CD4-positive, alpha-beta T cell (primary cell): ENCODE data around the gene KDM4E. TPM values are rescaled to one million over a fixed set of nuclear protein-coding genes. Genes with fewer than 3 reads are reported as not detected.

Experiments
- ATAC-seq: fragments of 200-7000 bp; cut with Tn5 transposase; one replicate; pipeline ENCODE4 v1.10.0; 2022; ENCODE audit warnings: mild to moderate bottlenecking; ENCODE audit not compliant: poor library complexity
- CTCF ChIA-PET: fragments of 350-600 bp; sonication (Branson Sonifier 250); formaldehyde crosslinking; loops from one replicate; lab custom pipeline; 2021; ENCODE audit warnings: antibody characterized with exemption, inconsistent platforms; lab: Charles Lee
- POLR2A ChIA-PET: fragments of 350-600 bp; sonication (Branson Sonifier 250); formaldehyde crosslinking; loops from one replicate; lab custom pipeline; 2021; ENCODE audit warnings: antibody characterized with exemption, inconsistent platforms; lab: Charles Lee
- DNase-seq, 14 experiments: peaks; one replicate each; pipeline ENCODE4 v3.0.0-alpha.2; 2013 to 2020; ENCODE audit warnings: mixed read lengths in 2 of 14
- H3K27ac ChIP-seq, 2 donors: one replicate each; pipeline versions ENCODE4 v1.5.1 to v1.7.0; 2013; ENCODE audit warnings: low read length in 2 of 2, low read depth in 1 of 2, mild to moderate bottlenecking in 1 of 2
- H3K27me3 ChIP-seq, 2 experiments: 1 replicate in 1 of 2; 2 replicates in 1 of 2; pipeline versions ENCODE4 v1.6.1 to v1.7.0; 2013; ENCODE audit warnings: low read length in 2 of 2, control low read depth in 1 of 2, mild to moderate bottlenecking in 1 of 2, moderate library complexity in 1 of 2; ENCODE audit not compliant: insufficient read depth in 2 of 2, control insufficient read depth in 1 of 2
- H3K36me3 ChIP-seq: one replicate; pipeline ENCODE4 v1.6.1; 2013; ENCODE audit warnings: low read length, control low read depth; ENCODE audit not compliant: insufficient read depth
- H3K4me1 ChIP-seq: one replicate; pipeline ENCODE4 v1.6.1; 2013; ENCODE audit warnings: low read length, control low read depth; ENCODE audit not compliant: insufficient read depth
- H3K4me3 ChIP-seq: one replicate; pipeline ENCODE4 v1.5.1; 2013; ENCODE audit warnings: mild to moderate bottlenecking, low read length, moderate library complexity
- H3K9me3 ChIP-seq, 2 experiments: 1 replicate in 1 of 2; 2 replicates in 1 of 2; pipeline versions ENCODE4 v1.6.1 to v1.7.0; 2013; ENCODE audit warnings: low read length in 2 of 2, mild to moderate bottlenecking in 2 of 2, control low read depth in 1 of 2, moderate library complexity in 1 of 2; ENCODE audit not compliant: control insufficient read depth in 1 of 2, insufficient read depth in 1 of 2
- H3K27ac Mint-ChIP-seq: one replicate; pipeline ENCODE4 v1.8.0; 2020; ENCODE audit warnings: mixed read lengths
- H3K27me3 Mint-ChIP-seq: one replicate; pipeline ENCODE4 v1.8.0; 2021; ENCODE audit warnings: mixed read lengths
- H3K36me3 Mint-ChIP-seq: one replicate; pipeline ENCODE4 v1.8.0; 2021; ENCODE audit warnings: low read depth, mixed read lengths
- H3K4me1 Mint-ChIP-seq: one replicate; pipeline ENCODE4 v1.8.0; 2021; ENCODE audit warnings: low read depth, mixed read lengths
- H3K4me3 Mint-ChIP-seq: one replicate; pipeline ENCODE4 v1.8.0; 2020; ENCODE audit warnings: mild to moderate bottlenecking, mixed read lengths
- H3K9me3 Mint-ChIP-seq: one replicate; pipeline ENCODE4 v1.8.0; 2020; ENCODE audit warnings: mixed read lengths
- intact Hi-C, 2 experiments: fragments of 100-400 bp; cut with DNase I in 1 of 2; cut with micrococcal nuclease in 1 of 2; formaldehyde crosslinking; loops; one replicate each; pipeline versions ENCODE4 v1.15.1 to v1.9.0; 2023 to 2025; cut with DNase I, micrococcal nuclease
- polyA plus RNA-seq, 2 donors: library from polyadenylated mRNA; unstranded; fragments of 120-200 nt; gene quantifications; one replicate each; pipeline ENCODE4 v1.2.1, GENCODE V29; 2013
- total RNA-seq, 174 experiments: library from RNA in 2 of 174; stranded (reverse) in 2 of 174; gene quantifications; one replicate each; pipeline ENCODE4 v1.2.3 and lab custom pipeline; 2021 to 2026
- TF ChIP-seq, protein P1 (sequence below): fragments of 200-600 bp; IDR thresholded peaks from one replicate; pipeline ENCODE4 v1.8.0; 2022; ENCODE audit warnings: antibody characterized with exemption, mild to moderate bottlenecking

KDM4E gene
- not detected for total RNA-seq
- polyA plus RNA-seq (2013, experiment 1 of 2) = 0.13 TPM
- 0.08 TPM for polyA plus RNA-seq (2013, experiment 2 of 2)
- total RNA-seq (lab: John Stamatoyannopoulos, UW) = 0 to 0.06 (median 0) reads per million in 172 experiments

DNA sequence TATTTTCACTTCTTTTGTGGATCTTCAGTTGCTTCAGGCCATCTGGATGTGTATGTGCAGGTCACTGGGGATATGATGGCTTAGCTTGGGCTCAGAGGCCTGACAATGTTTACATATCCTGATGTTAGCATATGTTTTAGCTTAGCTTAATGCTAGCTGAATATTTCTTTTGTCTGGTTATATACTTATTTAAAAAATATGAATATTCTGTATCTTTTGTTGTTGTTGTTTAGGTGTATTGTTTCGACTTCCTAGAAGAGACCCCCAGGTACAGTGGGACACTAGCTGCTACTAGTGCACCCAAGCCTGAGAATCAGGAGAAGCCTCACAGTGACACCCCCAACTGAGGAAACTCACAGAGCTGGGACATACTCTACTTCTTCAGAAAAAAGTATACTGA, at the start of gene KDM4E:
KDM4E (plus strand) TSS at position 301 of the 400 bp plus-strand sequence. CDS start 300 bp downstream, outside the sequence.
- no peaks in the 10 kb centered on the region for H3K9me3 Mint-ChIP-seq
- H3K4me3 Mint-ChIP-seq = no peak within 1 kb of the TSS
- no peaks in the 10 kb centered on the region for H3K36me3 ChIP-seq
- ATAC-seq (no peak), DNase-seq (no peak)
- H3K27ac ChIP-seq = no peak within 1 kb of the TSS
- no peaks in the 10 kb centered on the region for H3K4me1 ChIP-seq
- ChIA-PET CTCF (no interaction called here), POLR2A (no interaction called here)
- no peak within 1 kb of the TSS for H3K27ac Mint-ChIP-seq
- H3K4me1 Mint-ChIP-seq = no peaks in the 10 kb centered on the region
- intact Hi-C loops = no loop called here
- TF ChIP-seq, protein P1, sequence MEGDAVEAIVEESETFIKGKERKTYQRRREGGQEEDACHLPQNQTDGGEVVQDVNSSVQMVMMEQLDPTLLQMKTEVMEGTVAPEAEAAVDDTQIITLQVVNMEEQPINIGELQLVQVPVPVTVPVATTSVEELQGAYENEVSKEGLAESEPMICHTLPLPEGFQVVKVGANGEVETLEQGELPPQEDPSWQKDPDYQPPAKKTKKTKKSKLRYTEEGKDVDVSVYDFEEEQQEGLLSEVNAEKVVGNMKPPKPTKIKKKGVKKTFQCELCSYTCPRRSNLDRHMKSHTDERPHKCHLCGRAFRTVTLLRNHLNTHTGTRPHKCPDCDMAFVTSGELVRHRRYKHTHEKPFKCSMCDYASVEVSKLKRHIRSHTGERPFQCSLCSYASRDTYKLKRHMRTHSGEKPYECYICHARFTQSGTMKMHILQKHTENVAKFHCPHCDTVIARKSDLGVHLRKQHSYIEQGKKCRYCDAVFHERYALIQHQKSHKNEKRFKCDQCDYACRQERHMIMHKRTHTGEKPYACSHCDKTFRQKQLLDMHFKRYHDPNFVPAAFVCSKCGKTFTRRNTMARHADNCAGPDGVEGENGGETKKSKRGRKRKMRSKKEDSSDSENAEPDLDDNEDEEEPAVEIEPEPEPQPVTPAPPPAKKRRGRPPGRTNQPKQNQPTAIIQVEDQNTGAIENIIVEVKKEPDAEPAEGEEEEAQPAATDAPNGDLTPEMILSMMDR = no peak
- H3K36me3 Mint-ChIP-seq = no peaks in the 10 kb centered on the region
- no peak within 1 kb of the TSS for H3K4me3 ChIP-seq
- H3K27me3 Mint-ChIP-seq = no peaks in the 10 kb centered on the region
- H3K9me3 ChIP-seq = no peaks in the 10 kb centered on the region
- H3K27me3 ChIP-seq = no peaks in the 10 kb centered on the region

DNA sequence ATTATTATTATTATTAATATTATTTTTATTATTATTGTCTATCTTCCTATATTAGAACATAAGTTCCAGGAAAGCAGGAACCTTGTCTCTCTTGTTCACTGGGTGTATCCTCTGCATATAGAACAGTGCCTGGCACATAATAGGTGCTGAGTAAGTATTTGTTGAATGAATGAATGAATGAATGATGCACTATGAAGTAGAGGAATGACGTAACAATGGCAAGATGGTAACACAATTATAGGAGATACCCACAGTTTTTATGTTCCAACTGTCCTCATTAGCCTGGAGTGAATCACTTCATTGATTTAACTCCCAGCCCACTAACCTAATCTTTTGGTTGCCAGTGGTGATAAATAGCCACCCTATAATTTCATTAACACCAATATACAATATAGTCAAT, 49.5 kb upstream of the KDM4E start:
- H3K27me3 ChIP-seq = no peaks in the 10 kb centered on the region
- H3K4me1 Mint-ChIP-seq = peaks cover 28% of the 10 kb centered on the region
- peaks cover 31% of the 10 kb centered on the region for H3K36me3 Mint-ChIP-seq
- H3K4me3 Mint-ChIP-seq = peak overlapping the region; percentile 45
- no peak overlapping the region for H3K27ac ChIP-seq
- no peak overlapping the region for H3K4me3 ChIP-seq
- H3K9me3 Mint-ChIP-seq = peaks cover 2% of the 10 kb centered on the region
- no peaks in the 10 kb centered on the region for H3K27me3 Mint-ChIP-seq
- ChIA-PET CTCF (interaction anchor here (1.2 kb wide), 1 partner anchor 472 kb away, joined by 3 read pairs; no protein-coding TSS in a partner anchor), POLR2A (interaction anchor here (1.0 to 5.2 kb wide), 2 partner anchors 92 to 114 kb away, joined by 4 to 82 read pairs; partner anchors contain the start of genes ENDOD1 and SRSF8)
- ATAC-seq (no peak), DNase-seq (no peak)
- no peak overlapping the region for H3K27ac Mint-ChIP-seq
- peaks cover 16% of the 10 kb centered on the region for H3K36me3 ChIP-seq
- H3K9me3 ChIP-seq = no peaks in the 10 kb centered on the region
- TF ChIP-seq, protein P1 = no peak
- no peaks in the 10 kb centered on the region for H3K4me1 ChIP-seq
- intact Hi-C loops = loop anchor here (2.0 to 10.0 kb wide), 8 partner anchors 89 to 1417 kb away; partner anchors contain the start of genes CEP57 (in 1 of the 2), ENDOD1 (in 1 of the 2), JRKL (in 1 of the 2) and MED17 (in 1 of the 2)

DNA sequence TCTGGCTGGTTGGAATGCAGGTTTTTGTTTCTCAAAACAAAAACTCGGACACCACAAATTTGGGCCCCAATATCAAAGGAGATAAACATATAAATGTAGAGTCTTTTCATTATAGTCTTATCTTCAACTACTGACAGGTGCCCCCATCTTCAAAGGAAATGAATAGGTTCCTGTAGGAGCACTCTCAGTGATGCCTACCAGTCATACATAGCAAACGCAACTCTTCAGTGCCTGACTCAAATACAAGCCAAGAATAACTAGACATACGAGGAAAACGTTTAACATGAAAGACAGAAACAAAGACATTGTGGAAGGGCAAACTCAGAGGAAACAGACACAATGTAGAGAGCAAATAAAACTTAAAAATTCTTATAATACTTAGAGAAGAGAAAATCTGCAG, 37.7 kb upstream of the KDM4E start:
- Mint-ChIP-seq H3K4me1 (no peaks in the 10 kb centered on the region), H3K27ac (no peak overlapping the region), H3K9me3 (no peaks in the 10 kb centered on the region), H3K4me3 (no peak overlapping the region), H3K36me3 (no peaks in the 10 kb centered on the region), H3K27me3 (peaks cover 65% of the 10 kb centered on the region)
- CTCF ChIA-PET = no interaction called here
- POLR2A ChIA-PET = interaction anchor here (0.5 kb wide), 1 partner anchor 94 kb away, joined by 3 read pairs; no protein-coding TSS in a partner anchor
- intact Hi-C loops = no loop called here
- no peaks in the 10 kb centered on the region for H3K36me3 ChIP-seq
- no peak for ATAC-seq
- DNase-seq = no peak
- TF ChIP-seq, protein P1 = no peak
- peaks cover 0 to 13% of the 10 kb centered on the region in 2 experiments for H3K27me3 ChIP-seq
- no peaks in the 10 kb centered on the region for H3K4me1 ChIP-seq
- H3K27ac ChIP-seq = no peak overlapping the region
- H3K4me3 ChIP-seq = no peak overlapping the region
- H3K9me3 ChIP-seq = no peaks in the 10 kb centered on the region
